GM12891 (cell line): ENCODE measurements around the gene GNAT1.

Source experiments
- POLR2A ChIP-seq: IDR thresholded peaks from 2 replicates; pipeline ENCODE4 v1.6.1; 2011; ENCODE audit warnings: low read depth, low read length, control low read depth
- POLR2AphosphoS5 ChIP-seq: IDR thresholded peaks from 2 replicates; pipeline ENCODE4 v1.6.1; 2011; ENCODE audit warnings: low read depth, low read length, control low read depth
- POU2F2 ChIP-seq: IDR thresholded peaks from 2 replicates; pipeline ENCODE4 v1.6.1; 2011; ENCODE audit warnings: low read depth, mild to moderate bottlenecking, control low read depth, low read length, moderate library complexity
- SPI1 ChIP-seq: IDR thresholded peaks from 2 replicates; pipeline ENCODE4 v1.6.1; 2011; ENCODE audit warnings: low read depth, low read length, control low read depth
- TAF1 ChIP-seq: IDR thresholded peaks from 2 replicates; pipeline ENCODE4 v1.6.1; 2011; ENCODE audit warnings: low read depth, low read length, control low read depth

DNA sequence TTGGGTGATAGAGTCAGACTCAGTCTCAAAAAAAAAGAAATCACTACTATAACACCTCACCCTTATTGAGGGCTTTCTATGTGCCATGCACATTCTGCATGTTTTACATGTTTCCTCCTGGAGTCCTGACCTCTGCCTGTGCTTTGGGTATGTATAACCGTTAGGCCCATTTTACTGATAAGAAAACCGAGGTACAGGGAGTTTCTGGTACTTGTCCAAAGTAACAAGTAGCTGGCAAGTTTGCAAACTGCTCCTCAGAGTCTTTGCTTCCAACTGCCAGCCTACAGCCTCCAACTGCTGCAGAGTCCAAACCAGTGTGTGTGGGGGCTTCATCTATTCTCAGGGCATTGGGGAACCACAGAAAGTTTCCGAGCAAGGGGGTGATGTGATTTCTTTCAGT is 40.9 kb downstream of the GNAT1 start:
- TF ChIP-seq POLR2AphosphoS5, result no peak
- no peak for TF ChIP-seq POLR2A
- TF ChIP-seq TAF1, result no peak
- no peak for TF ChIP-seq POU2F2
- no peak for TF ChIP-seq SPI1
